Testis (tissue), 3 donors: ENCODE measurements around the gene GLDN. TPM values are rescaled to one million over a fixed set of nuclear protein-coding genes. Genes with fewer than 3 reads are reported as not detected.
"Not testable (repeated sequence)": the region's sequence is repeated elsewhere in the genome, so short reads cannot be mapped to it uniquely, and the experiment has no call there.

Source experiments
- DNase-seq: peaks from one replicate; pipeline ENCODE4 v3.0.0-alpha.2; 2019
- H3K27ac ChIP-seq, 2 donors: fragments of 200-600 bp; sonication (generic); one replicate each; pipeline ENCODE4 v1.5.1; 2019
- H3K27me3 ChIP-seq: fragments of 200-600 bp; sonication (generic); one replicate; pipeline ENCODE4 v1.5.1; 2019
- H3K36me3 ChIP-seq: fragments of 200-600 bp; sonication (generic); one replicate; pipeline ENCODE4 v1.5.1; 2017; ENCODE audit warnings: low read depth; ENCODE audit errors: missing control alignments
- H3K4me1 ChIP-seq: fragments of 200-600 bp; sonication (generic); one replicate; pipeline ENCODE4 v1.5.1; 2019
- H3K4me3 ChIP-seq, 2 donors: fragments of 200-600 bp; sonication (generic); one replicate each; pipeline ENCODE4 v1.5.1; 2017 to 2019
- H3K9me3 ChIP-seq: fragments of 200-600 bp; sonication (generic); one replicate; pipeline ENCODE4 v1.5.1; 2017
- POLR2A ChIP-seq: fragments of 450-650 bp; IDR thresholded peaks from one replicate; pipeline ENCODE4 v1.6.1; 2017; ENCODE audit warnings: antibody characterized with exemption, mild to moderate bottlenecking, moderate library complexity
- WGBS, 2 donors: methylation state at CpG; one replicate each; pipeline ENCODE4 v1.1.5; 2018; 5-methylcytosine and 5-hydroxymethylcytosine counted together
- intact Hi-C: fragments of 100-400 bp; cut with DNase I; formaldehyde crosslinking; loops from one replicate; pipeline ENCODE4 v1.15.1; 2023; ENCODE audit warnings: low total_unique reads
- polyA plus RNA-seq: library from polyadenylated mRNA; stranded (reverse); fragments of 350-450 nt; fragmentation: Illumina TruSeq; extraction: RNeasy Lipid Tissue Mini Kit (QIAGEN cat#74804); gene quantifications from one replicate; pipeline ENCODE4 v1.2.3, GENCODE V29; 2014; ENCODE audit warnings: low read depth, low replicate concordance; ENCODE audit not compliant: insufficient read depth
- total RNA-seq, 2 donors: library from RNA; depleted of rRNA; stranded (reverse); fragments of >200 nt; gene quantifications; one replicate each; pipeline ENCODE4 v1.2.3, GENCODE V29; 2016
- TF ChIP-seq, protein P1 (sequence below), 3 experiments: fragments of 450-650 bp in 2 of 3; fragments of 200-600 bp in 1 of 3; sonication (generic) in 1 of 3; IDR thresholded peaks; one replicate each; pipeline ENCODE4 v1.5.1; 2016 to 2019; ENCODE audit warnings: antibody characterized with exemption in 3 of 3, mild to moderate bottlenecking in 2 of 3, moderate library complexity in 1 of 3

The GLDN gene
- total and polyA plus RNA-seq, 3 donors from 2014 or later, result 0.37 to 1.3 (median 0.61) TPM

DNA sequence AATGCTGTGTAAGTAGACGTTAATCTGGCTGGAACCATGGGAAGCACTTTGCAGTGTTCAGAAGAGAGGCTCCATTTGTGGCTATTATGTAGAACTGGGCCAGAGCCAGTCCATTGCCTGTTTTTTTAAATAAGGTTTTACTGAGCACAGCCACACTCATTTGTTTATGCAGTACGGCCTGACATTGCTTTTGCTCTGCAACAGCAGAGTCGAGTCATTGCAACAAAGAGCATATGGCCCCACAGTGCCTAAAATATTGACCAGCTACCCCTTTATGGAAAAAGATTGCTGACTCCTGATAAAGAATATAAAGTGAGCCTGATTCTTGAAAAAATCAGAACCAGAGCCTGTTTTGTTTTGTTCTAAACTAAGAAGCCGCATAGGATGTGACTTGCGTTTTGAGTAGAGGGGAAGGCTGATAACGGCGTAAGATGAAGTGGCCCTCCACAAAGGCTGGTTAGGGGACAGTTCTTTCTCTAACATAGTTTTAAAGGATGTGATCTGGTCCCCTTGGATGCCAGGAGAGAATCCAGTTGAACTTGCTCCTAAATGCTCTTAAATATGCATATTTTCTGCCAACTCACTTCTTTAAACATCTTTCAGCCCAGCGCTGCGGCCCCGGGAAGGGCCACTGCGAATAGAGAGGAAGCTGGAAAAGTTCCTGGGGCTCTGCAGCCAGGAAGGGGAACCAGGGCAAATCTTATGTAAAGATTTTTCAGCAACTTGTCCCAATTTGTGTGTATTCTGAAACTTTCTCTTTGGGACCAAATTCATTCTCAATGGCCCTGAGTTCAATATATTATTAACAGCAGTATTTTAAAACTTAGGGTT is 64.5 kb downstream of the GLDN start:
- H3K27ac ChIP-seq, result no peak overlapping the region

DNA sequence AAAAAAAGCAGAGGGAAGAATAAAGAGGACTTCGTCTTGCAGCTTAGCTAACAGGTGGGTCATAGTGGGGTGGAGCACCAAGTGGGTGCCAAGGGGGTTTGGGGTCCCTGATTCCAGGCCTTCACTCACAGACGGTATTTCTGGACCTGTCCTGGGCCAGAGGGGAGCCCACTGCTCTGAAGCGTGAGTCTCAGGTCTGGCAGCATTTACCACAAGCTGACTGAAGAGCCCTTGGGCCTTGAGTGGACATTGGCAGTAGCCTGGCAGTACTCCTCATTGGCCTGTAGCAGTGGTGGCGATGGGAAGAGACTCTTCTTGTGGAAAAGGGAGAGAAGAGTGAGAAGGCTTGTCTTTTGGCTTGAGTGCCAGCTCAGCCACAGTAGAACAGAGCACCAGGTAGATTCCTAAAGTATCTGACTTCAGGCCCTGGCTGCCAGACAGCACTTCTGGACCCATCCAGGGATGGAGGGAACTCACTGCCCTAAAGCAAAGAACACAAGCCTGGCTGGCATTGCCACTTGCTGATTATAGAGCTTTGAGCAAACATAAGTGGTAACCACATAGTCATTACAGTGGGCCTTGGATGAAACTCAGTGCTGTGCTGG is 72.9 kb downstream of the GLDN start:
- Histone ChIP-seq H3K4me3 (no peak overlapping the region), H3K27me3 (no peaks in the 10 kb centered on the region), H3K4me1 (no peaks in the 10 kb centered on the region), H3K36me3 (no peaks in the 10 kb centered on the region), H3K9me3 (no peaks in the 10 kb centered on the region), H3K27ac (no peak overlapping the region)
- no peak for TF ChIP-seq POLR2A
- TF ChIP-seq, protein P1, sequence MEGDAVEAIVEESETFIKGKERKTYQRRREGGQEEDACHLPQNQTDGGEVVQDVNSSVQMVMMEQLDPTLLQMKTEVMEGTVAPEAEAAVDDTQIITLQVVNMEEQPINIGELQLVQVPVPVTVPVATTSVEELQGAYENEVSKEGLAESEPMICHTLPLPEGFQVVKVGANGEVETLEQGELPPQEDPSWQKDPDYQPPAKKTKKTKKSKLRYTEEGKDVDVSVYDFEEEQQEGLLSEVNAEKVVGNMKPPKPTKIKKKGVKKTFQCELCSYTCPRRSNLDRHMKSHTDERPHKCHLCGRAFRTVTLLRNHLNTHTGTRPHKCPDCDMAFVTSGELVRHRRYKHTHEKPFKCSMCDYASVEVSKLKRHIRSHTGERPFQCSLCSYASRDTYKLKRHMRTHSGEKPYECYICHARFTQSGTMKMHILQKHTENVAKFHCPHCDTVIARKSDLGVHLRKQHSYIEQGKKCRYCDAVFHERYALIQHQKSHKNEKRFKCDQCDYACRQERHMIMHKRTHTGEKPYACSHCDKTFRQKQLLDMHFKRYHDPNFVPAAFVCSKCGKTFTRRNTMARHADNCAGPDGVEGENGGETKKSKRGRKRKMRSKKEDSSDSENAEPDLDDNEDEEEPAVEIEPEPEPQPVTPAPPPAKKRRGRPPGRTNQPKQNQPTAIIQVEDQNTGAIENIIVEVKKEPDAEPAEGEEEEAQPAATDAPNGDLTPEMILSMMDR (IDR thresholded peaks at IDR 0.05), result no peak
- WGBS, 2 donors, result 91 to 94% methylated on average over 4 of the region's 4 CpGs
- intact Hi-C loops, result no loop called here
- DNase-seq, result no peak

More for the DNA sequence above, 64.5 kb downstream of the GLDN start:
- no peaks in the 10 kb centered on the region for H3K4me1 ChIP-seq
- H3K36me3 ChIP-seq, result no peaks in the 10 kb centered on the region
- WGBS, 2 donors, result 75 to 86% methylated on average over 11 of the region's 11 CpGs
- TF ChIP-seq POLR2A, result no peak
- TF ChIP-seq, protein P1 (IDR thresholded peaks at IDR 0.05), result no peak
- no peak overlapping the region for H3K4me3 ChIP-seq
- no peaks in the 10 kb centered on the region for H3K27me3 ChIP-seq
- intact Hi-C loops, result no loop called here
- H3K9me3 ChIP-seq, result no peaks in the 10 kb centered on the region
- DNase-seq, result no peak

DNA sequence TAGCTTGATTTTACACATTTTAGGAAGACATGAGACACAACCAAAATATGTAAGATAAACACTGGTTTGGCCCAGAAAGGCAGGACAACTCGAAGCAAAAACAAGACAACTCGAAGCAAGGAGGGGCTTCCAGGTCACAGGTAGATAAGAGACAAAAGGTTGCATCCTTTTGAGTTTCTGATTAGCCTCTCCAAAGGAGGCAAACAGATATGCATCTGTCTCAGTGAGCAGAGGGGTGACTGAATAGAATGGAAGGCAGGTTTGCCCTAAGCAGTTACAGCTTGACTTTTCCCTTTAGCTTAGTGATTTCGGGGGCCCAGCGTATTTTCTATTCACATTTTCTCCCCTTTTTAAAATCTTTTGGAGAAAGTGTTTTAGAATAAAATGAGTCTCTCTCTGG is 74.7 kb downstream of the GLDN start:
- DNase-seq, result no peak
- 62 to 70% methylated on average over 4 of the region's 4 CpGs for WGBS, 2 donors
- Histone ChIP-seq H3K9me3 (no peaks in the 10 kb centered on the region), H3K4me3 (no peak overlapping the region), H3K27me3 (no peaks in the 10 kb centered on the region), H3K36me3 (no peaks in the 10 kb centered on the region), H3K4me1 (no peaks in the 10 kb centered on the region), H3K27ac (no peak overlapping the region)
- TF ChIP-seq, protein P1 (IDR thresholded peaks at IDR 0.05), result no peak
- no peak for TF ChIP-seq POLR2A
- intact Hi-C loops, result no loop called here

DNA sequence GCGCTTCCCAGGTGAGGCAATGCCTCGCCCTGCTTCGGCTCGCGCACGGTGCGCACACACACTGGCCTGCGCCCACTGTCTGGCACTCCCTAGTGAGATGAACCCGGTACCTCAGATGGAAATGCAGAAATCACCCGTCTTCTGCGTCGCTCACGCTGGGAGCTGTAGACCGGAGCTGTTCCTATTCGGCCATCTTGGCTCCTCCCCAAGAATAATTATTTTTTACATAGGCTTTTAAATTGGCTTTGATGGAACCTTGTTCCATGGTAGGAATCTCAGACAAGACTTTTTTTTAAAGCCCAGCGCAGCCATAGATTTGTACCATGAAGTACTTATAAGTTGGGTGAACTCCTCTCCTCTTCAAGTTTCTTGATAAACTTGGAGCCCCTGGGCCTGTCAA is 81.6 kb downstream of the GLDN start:
- H3K27ac ChIP-seq, H3K9me3 ChIP-seq, intact Hi-C loops, H3K4me3 ChIP-seq, H3K27me3 ChIP-seq, H3K36me3 ChIP-seq, H3K4me1 ChIP-seq, DNase-seq: not testable (repeated sequence)
- 92 to 98% methylated on average over 6 to 8 of the region's 16 CpGs for WGBS, 2 donors

DNA sequence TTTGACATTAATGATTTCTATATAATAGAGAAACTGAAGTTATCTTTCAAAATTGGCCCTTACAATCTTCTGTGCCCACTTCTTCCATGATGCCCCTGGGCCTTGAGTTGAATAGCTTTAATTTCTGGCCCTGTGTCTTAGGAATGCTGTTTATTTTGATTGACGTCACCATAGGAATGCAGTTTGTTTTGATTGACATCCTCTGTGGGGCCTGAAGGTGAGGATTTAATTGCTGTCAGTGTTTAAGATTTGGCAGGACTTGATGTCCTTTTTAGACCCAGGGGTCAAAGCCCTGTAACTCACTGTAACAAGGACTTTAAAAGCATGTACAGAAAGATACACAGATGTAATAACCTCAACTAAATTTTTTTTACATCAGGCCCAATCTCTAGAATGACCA is 83.3 kb downstream of the GLDN start:
- Histone ChIP-seq H3K9me3 (no peaks in the 10 kb centered on the region), H3K4me3 (no peak overlapping the region), H3K27me3 (no peaks in the 10 kb centered on the region), H3K36me3 (no peaks in the 10 kb centered on the region), H3K4me1 (no peaks in the 10 kb centered on the region), H3K27ac (no peak overlapping the region)
- 84 to 89% methylated on average over 1 of the region's 1 CpG for WGBS, 2 donors
- intact Hi-C loops, result no loop called here
- no peak for DNase-seq
- TF ChIP-seq POLR2A, result no peak
- TF ChIP-seq, protein P1 (IDR thresholded peaks at IDR 0.05), result no peak
